Measurements from ENCODE around the gene OR52E4.
A peak's percentile ranks its signal among the peaks of the same experiment; 100 is the strongest.

Gene OR52E4

GRCh38 chr11:5887661-5888060, 7.2 kb downstream of the OR52E4 start:
- TF ChIP-seq USF1 (IDR thresholded peaks at IDR 0.05) (no peak), CEBPB (IDR thresholded peaks at IDR 0.05) (no peak), EGR1 (IDR thresholded peaks at IDR 0.05) (no peak), MAX (IDR thresholded peaks at IDR 0.05) (no peak), NFIC (IDR thresholded peaks at IDR 0.05) (no peak), TCF12 (IDR thresholded peaks at IDR 0.05; ENCODE audit: low read depth) (no peak), TEAD4 (IDR thresholded peaks at IDR 0.05) (no peak), FOXM1 (IDR thresholded peaks at IDR 0.05; ENCODE audit: borderline replicate concordance, low read depth) (no peak), EP300 (IDR thresholded peaks at IDR 0.05; ENCODE audit: borderline replicate concordance) (no peak)

- TF ChIP-seq RAD21 (IDR thresholded peaks at IDR 0.05; ENCODE audit: low read depth) (peak; percentile 45), TEAD4 (IDR thresholded peaks at IDR 0.05) (no peak)
These were observed 10.9 kb downstream of the OR52E4 start for GRCh38 chr11:5891216-5891800.

- TF ChIP-seq MAX (IDR thresholded peaks at IDR 0.05) (no peak), RAD21 (IDR thresholded peaks at IDR 0.05; ENCODE audit: low read depth) (no peak), TCF12 (IDR thresholded peaks at IDR 0.05; ENCODE audit: low read depth) (no peak), EP300 (IDR thresholded peaks at IDR 0.05; ENCODE audit: borderline replicate concordance) (no peak), FOXM1 (IDR thresholded peaks at IDR 0.05; ENCODE audit: borderline replicate concordance, low read depth) (no peak), USF1 (IDR thresholded peaks at IDR 0.05) (no peak), ZBTB7A (IDR thresholded peaks at IDR 0.05; ENCODE audit: low read depth) (no peak), YY1 (IDR thresholded peaks at IDR 0.05; ENCODE audit: low read depth) (no peak), CEBPB (IDR thresholded peaks at IDR 0.05) (no peak), REST (IDR thresholded peaks at IDR 0.05; ENCODE audit: low read depth) (no peak), TAF1 (IDR thresholded peaks at IDR 0.05; ENCODE audit: low read depth) (no peak), CREB1 (IDR thresholded peaks at IDR 0.05; ENCODE audit: low read depth) (no peak)
These were observed 12.5 kb downstream of the OR52E4 start, which contains the start of gene OR52E5 for GRCh38 chr11:5892908-5893307. TSS of gene OR52E5 (plus strand) at chr11:5893208. CDS start at chr11:5900777, 7,569 bp downstream.

- TF ChIP-seq YY1 (IDR thresholded peaks at IDR 0.05; ENCODE audit: low read depth) (no peak), RAD21 (IDR thresholded peaks at IDR 0.05; ENCODE audit: low read depth) (no peak), FOXM1 (IDR thresholded peaks at IDR 0.05; ENCODE audit: borderline replicate concordance, low read depth) (no peak), TCF12 (IDR thresholded peaks at IDR 0.05; ENCODE audit: low read depth) (no peak), NFIC (IDR thresholded peaks at IDR 0.05) (no peak), TAF1 (IDR thresholded peaks at IDR 0.05; ENCODE audit: low read depth) (no peak), CREB1 (IDR thresholded peaks at IDR 0.05; ENCODE audit: low read depth) (no peak), REST (IDR thresholded peaks at IDR 0.05; ENCODE audit: low read depth) (no peak), EGR1 (IDR thresholded peaks at IDR 0.05) (no peak), USF1 (IDR thresholded peaks at IDR 0.05) (no peak), EP300 (IDR thresholded peaks at IDR 0.05; ENCODE audit: borderline replicate concordance) (no peak), MAX (IDR thresholded peaks at IDR 0.05) (no peak), ZBTB7A (IDR thresholded peaks at IDR 0.05; ENCODE audit: low read depth) (no peak), CEBPB (IDR thresholded peaks at IDR 0.05) (no peak), TEAD4 (IDR thresholded peaks at IDR 0.05) (no peak)
These were observed 19.1 kb downstream of the OR52E4 start for GRCh38 chr11:5899534-5899933.

- TF ChIP-seq MAX (IDR thresholded peaks at IDR 0.05) (no peak), EGR1 (IDR thresholded peaks at IDR 0.05) (no peak)
These were observed 30.1 kb downstream of the OR52E4 start for GRCh38 chr11:5910540-5910939.

All from Ishikawa (cell line).